ENCODE measurements around the gene TGIF2LX.
"Not testable (repeated sequence)": the region's sequence is repeated elsewhere in the genome, so short reads cannot be mapped to it uniquely, and the experiment has no call there.

Gene TGIF2LX

DNA sequence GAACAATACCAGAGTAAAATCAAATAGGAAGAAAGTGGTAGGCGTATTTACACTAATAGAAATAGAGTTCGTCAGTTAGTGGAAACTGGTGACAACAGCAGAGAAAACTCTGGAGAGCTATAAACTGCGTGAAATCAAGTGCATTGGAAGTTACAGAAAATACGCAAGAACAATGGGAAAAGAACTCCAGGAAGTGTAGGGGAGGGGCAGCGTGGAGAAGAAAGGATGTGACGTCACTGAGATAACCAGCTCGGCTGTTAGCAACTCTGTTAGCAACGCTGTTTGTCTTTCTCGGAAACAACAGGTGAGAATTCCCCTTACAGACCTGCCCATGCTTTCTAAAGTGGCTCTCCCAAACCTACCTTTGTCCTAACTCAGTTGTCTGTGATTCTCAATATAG lies at the start of gene TGIF2LX:
Gene TGIF2LX (plus strand): TSS at position 244 of the 400 bp plus-strand sequence. CDS start 178 bp downstream, outside the sequence.
- DNase-seq (ENCODE audit: low read depth) = not testable (repeated sequence)

DNA sequence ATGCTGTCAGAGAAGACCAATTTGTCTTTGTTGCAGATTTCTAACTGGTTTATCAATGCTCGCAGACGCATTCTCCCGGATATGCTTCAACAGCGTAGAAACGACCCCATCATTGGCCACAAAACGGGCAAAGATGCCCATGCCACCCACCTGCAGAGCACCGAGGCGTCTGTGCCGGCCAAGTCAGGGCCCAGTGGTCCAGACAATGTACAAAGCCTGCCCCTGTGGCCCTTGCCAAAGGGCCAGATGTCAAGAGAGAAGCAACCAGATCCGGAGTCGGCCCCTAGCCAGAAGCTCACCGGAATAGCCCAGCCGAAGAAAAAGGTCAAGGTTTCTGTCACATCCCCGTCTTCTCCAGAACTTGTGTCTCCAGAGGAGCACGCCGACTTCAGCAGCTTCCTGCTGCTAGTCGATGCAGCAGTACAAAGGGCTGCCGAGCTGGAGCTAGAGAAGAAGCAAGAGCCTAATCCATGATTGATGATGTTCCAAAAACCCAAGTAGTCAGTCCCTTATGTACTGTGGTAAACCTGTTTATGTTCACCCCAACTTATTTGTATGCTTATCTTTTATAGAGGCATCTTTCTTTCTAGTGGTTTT lies 728 bp downstream of the TGIF2LX start:
- not testable (repeated sequence) for DNase-seq (ENCODE audit: low read depth)

DNA sequence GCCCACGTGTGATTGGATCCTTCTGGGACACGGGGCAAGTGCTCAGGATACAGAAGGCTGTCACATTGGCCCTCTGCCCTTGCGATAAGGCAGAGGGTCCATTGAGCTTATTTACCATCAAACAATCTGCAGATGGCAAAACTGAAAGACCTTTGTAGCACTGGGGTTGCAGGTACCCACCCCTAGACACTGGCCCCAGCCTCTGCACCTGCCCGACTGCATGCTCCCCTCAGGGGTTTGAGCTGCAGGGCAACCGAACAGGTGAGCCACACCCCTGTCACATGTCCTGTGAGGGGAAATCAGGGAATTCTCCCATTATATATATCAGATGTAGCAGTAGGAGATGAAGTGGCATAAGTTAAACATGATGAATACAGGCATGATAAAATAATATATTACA lies 21.4 kb downstream of the TGIF2LX start:
- not testable (repeated sequence) for DNase-seq (ENCODE audit: low read depth)

DNA sequence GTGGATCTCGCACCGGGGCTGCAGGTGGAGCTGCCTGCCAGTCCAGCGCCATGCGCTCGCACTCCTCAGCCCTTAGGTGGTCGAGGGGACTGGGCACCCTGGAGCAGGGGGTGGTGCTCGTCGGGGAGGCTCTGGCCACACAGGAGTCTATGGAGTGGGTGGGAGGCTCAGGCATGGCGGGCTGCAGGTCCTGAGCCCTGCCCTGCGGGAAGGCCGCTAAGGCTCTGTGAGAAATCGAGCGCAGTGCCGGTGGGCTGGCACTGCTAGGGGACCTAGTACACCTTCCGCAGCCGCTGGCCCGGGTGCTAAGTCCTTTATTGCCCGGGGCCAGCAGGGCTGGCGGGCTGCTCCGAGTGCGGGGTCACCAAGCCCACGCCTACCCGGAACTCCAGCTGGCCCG lies 43.9 kb downstream of the TGIF2LX start:
- not testable (repeated sequence) for DNase-seq (ENCODE audit: low read depth)

Measured in non-pigmented ciliary epithelial cell (primary cell).